HG03039 (cell line): ENCODE data around the gene APPBP2.
"Not testable (repeated sequence)": the region's sequence is repeated elsewhere in the genome, so short reads cannot be mapped to it uniquely, and the experiment has no call there.

Source experiments
- ATAC-seq: cut with Tn5 transposase; IDR thresholded peaks from one replicate; pipeline ENCODE4 v1.9.1; 2021; ENCODE audit warnings: mild to moderate bottlenecking, moderate library complexity; ENCODE audit not compliant: unreplicated experiment

APPBP2 gene

GRCh38 chr17:60534613-60535157 is 8.6 kb upstream of the APPBP2 start:
- no peak for ATAC-seq

DNA sequence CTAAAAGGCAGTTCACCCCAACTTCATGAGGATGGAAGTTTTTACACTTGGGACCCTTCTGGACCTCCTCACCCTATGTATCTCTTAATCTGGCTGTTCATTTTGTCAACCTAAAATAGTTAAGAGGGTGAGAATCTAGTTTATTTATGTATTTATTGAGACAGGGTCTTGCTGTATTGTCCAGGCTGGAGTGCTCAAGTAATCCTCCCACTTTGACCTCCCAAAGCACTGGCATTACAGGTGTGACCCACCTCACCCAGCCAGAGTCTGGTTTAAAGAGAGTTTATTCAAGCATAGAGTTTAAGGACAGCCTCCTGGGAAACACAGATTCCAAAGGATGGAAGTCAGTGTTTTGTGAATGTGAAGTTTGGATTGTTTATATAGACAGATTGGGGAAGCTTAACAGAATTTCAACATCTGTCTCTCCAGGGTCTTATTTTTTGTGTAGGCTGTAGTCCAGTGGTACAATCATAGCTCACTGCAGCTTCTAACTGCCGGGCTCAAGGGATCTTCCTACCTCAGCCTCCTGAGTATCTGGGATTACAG is 8.0 kb upstream of the APPBP2 start:
- no peak for ATAC-seq

DNA sequence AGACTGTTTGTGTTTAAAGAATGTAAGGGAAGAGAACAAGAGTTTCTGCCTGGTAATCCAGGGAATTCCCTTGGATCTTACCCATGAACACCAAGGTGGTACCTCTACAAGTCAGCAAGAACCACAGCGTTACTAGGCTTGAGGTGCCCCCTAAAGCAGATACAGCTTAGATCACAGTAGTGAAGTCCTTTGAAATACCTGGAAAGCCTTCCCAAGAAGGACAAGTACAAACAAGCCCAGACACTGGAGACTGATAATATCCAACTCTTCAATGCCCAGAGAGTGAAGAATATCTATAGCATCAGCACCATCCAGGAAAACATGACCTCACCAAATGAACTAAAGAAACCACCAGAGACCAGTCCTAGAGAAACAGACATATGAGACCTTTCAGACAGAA is 3.8 kb upstream of the APPBP2 start:
- ATAC-seq = no peak

DNA sequence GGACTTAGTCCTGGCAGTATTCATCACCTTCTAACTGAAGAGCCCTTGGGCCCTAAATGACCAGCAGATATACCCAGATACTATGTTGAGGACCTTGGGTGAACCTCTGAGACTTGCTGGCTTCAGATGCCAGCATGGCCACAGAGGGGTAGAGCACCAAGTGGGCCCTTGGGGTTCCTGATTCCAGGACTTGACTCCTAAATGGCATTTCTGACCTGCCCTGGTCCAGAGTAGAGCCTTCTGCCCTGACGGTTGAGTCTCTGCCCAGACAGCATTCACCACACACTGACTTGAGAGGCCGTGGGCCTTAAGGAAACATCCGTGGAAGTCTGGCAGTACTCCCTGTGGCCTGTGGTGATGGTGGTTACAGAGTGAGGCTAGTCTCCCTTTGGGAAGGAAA is 2.8 kb upstream of the APPBP2 start:
- no peak for ATAC-seq

DNA sequence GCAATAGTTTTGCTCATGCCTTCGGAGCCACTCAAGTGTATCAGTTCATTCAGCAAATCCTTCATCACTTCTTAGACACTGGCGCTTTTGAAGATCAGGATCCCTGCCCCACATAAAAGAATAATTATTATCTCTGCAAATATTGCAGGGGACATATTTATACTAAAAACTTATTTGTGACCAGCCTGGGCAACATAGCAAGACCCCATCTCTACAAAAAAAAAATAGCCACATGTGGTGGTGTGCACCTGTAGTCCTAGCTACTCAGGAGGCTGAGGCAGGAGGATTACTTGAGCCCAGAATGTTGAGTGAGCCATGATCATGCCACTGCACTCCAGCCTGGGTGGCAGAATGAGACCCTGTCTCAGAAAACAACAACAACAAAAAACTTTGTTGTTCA is 1.7 kb upstream of the APPBP2 start:
- no peak for ATAC-seq

GRCh38 chr17:60526726-60527125 is 684 bp upstream of the APPBP2 start:
- no peak for ATAC-seq

DNA sequence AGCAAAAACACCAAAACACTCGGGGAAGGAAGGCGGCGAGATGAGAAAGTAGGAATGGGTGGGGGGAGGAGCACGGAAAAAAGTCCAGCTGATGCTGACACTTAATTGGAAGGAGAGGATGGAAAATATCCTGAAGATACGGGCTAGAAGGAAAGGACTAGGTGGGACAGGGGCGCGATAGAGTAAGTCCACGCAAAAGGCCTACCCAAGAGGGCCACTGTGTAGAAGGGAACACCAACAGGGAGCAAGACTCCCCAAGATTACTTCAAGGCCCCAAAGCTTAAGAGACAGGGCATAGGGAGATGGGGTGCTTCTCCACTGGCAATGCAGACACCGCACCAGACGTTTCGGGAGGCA is 736 bp downstream of the APPBP2 start:
- peak; percentile 4 for ATAC-seq

- ATAC-seq = no peak
Measured at GRCh38 chr17:60524463-60525327, 1.3 kb downstream of the APPBP2 start.

- no peak for ATAC-seq
Measured at GRCh38 chr17:60523822-60524221, 2.2 kb downstream of the APPBP2 start.

GRCh38 chr17:60522889-60523626 is 3.0 kb downstream of the APPBP2 start:
- no peak for ATAC-seq

- no peak for ATAC-seq
Measured at GRCh38 chr17:60519795-60520194, 6.2 kb downstream of the APPBP2 start.

DNA sequence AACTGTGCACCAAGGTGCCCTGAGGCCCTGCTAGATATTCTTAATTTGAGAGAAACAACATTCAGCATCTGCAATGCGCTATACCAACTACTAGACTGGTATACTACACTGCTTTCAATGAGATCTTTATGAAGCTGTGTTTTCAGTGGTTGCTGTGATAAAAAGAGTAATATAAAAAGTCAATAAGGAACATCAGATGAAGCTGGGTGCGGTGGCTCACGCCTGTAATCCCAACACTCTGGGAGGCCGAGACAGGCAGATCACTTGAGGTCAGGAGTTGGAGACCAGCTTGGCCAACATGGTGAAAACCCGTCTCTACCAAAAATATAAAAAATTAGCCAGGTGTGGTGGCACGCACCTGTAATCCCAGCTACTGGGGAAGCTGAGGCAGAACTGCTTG is 10.4 kb downstream of the APPBP2 start:
- not testable (repeated sequence) for ATAC-seq

DNA sequence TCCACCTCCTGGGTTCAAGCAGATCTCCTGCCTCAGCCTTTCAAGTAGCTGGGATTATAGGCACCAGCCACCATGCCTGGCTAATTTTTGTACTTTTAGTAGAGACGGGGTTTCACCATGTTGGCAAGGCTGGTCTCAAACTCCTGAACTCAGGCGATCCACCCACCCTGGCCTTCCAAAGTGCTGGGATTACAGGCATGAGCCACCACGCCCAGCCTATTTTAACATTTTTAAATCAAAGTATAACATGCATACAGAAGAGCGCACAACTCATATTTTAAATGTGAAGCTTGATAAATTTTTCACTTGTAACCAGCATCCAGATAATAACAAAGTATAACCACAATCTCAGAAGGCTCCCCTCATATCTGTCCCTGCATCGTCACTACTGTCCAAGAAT is 10.8 kb downstream of the APPBP2 start:
- not testable (repeated sequence) for ATAC-seq

DNA sequence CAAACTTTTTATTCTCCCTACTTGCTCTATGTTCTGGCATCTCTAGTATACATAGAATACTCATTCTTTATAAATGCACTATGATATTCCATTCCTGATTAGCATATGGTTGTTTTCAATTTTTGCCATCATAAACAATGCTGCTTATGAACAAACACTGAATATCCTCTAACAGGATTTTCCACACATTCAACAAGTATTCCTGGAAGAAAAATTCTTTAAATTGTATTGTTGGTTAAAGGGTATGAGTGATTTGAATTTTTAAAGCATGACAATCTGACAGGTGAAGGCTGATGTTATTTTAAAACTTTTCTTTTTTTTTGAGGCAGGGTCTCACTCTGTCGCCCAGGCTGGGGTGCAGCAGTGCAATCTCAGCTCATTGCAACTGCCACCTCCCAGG is 11.5 kb downstream of the APPBP2 start:
- ATAC-seq = no peak

- no peak for ATAC-seq
Measured at GRCh38 chr17:60514053-60514452, 12.0 kb downstream of the APPBP2 start.

- ATAC-seq = no peak
Measured at GRCh38 chr17:60513014-60513413, 13.0 kb downstream of the APPBP2 start.

GRCh38 chr17:60510723-60511122 is 15.3 kb downstream of the APPBP2 start:
- no peak for ATAC-seq

- ATAC-seq = no peak
Measured at GRCh38 chr17:60510031-60510430, 16.0 kb downstream of the APPBP2 start.

- ATAC-seq = no peak
Measured at GRCh38 chr17:60508384-60508980, 17.6 kb downstream of the APPBP2 start.

GRCh38 chr17:60506312-60506711 is 19.7 kb downstream of the APPBP2 start:
- ATAC-seq = no peak

DNA sequence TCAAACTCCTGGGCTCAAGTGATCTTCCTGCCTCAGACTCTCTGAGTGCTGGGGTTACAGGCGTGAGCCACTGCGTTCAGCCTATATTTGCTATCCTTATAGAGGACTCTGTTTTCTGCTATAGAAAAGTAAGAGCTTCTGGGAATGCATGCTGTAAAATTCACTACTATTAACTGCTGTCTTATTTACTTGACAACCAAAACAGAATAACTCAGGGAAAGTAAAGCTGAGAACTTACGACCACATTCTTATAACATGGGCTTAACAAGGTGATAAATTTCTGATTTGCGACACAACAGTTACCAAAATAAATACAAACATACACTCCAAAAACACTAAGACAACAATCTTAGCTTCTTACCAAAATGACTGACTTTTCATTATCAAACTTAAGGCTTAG is 23.9 kb downstream of the APPBP2 start:
- ATAC-seq = no peak
